ENCODE data around the gene FLNA. TPM values are rescaled to one million over a fixed set of nuclear protein-coding genes. Genes with fewer than 3 reads are reported as not detected.

The FLNA gene
- total and polyA plus RNA-seq, 10 of the 15 experiments (the other 5 are each of a cell fraction or from before 2014, with no cell fraction given), result 5.1 to 643 (median 171) TPM

- TF ChIP-seq CHD2 (IDR thresholded peaks at IDR 0.05; ENCODE audit: borderline replicate concordance, low read depth, low read length), result peak; percentile 34; the same call in 1 of the 2 replicates
- TF ChIP-seq, protein P1, sequence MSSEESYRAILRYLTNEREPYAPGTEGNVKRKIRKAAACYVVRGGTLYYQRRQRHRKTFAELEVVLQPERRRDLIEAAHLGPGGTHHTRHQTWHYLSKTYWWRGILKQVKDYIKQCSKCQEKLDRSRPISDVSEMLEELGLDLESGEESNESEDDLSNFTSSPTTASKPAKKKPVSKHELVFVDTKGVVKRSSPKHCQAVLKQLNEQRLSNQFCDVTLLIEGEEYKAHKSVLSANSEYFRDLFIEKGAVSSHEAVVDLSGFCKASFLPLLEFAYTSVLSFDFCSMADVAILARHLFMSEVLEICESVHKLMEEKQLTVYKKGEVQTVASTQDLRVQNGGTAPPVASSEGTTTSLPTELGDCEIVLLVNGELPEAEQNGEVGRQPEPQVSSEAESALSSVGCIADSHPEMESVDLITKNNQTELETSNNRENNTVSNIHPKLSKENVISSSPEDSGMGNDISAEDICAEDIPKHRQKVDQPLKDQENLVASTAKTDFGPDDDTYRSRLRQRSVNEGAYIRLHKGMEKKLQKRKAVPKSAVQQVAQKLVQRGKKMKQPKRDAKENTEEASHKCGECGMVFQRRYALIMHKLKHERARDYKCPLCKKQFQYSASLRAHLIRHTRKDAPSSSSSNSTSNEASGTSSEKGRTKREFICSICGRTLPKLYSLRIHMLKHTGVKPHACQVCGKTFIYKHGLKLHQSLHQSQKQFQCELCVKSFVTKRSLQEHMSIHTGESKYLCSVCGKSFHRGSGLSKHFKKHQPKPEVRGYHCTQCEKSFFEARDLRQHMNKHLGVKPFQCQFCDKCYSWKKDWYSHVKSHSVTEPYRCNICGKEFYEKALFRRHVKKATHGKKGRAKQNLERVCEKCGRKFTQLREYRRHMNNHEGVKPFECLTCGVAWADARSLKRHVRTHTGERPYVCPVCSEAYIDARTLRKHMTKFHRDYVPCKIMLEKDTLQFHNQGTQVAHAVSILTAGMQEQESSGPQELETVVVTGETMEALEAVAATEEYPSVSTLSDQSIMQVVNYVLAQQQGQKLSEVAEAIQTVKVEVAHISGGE (CRISPR knock-in tag; IDR thresholded peaks at IDR 0.05), result no peak
- TF ChIP-seq CBFB (IDR thresholded peaks at IDR 0.05; ENCODE audit: low read depth), result no peak
- TF ChIP-seq BMI1 (IDR thresholded peaks at IDR 0.05; ENCODE audit: borderline replicate concordance), result no peak
- no peak for TF ChIP-seq CHD4 (IDR thresholded peaks at IDR 0.05)
- TF ChIP-seq CREB1 (IDR thresholded peaks at IDR 0.05; ENCODE audit: low read depth), result no peak
- TF ChIP-seq RAD51 (IDR thresholded peaks at IDR 0.05), result no peak
- no peak for TF ChIP-seq BHLHE40 (IDR thresholded peaks at IDR 0.05; ENCODE audit: borderline replicate concordance in 1 of 2, low read depth in 2 of 2, low read length in 1 of 2)
- TF ChIP-seq, protein P2, sequence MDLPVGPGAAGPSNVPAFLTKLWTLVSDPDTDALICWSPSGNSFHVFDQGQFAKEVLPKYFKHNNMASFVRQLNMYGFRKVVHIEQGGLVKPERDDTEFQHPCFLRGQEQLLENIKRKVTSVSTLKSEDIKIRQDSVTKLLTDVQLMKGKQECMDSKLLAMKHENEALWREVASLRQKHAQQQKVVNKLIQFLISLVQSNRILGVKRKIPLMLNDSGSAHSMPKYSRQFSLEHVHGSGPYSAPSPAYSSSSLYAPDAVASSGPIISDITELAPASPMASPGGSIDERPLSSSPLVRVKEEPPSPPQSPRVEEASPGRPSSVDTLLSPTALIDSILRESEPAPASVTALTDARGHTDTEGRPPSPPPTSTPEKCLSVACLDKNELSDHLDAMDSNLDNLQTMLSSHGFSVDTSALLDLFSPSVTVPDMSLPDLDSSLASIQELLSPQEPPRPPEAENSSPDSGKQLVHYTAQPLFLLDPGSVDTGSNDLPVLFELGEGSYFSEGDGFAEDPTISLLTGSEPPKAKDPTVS (IDR thresholded peaks at IDR 0.05; ENCODE audit: low read depth, low read length), result no peak
- TF ChIP-seq ZNF207 (IDR thresholded peaks at IDR 0.05; ENCODE audit: borderline replicate concordance), result no peak
- TF ChIP-seq EED (IDR thresholded peaks at IDR 0.05; ENCODE audit: low read depth), result no peak
- no peak for TF ChIP-seq RBBP5 (conservative IDR thresholded peaks at IDR 0.05)
- TF ChIP-seq, protein P3, sequence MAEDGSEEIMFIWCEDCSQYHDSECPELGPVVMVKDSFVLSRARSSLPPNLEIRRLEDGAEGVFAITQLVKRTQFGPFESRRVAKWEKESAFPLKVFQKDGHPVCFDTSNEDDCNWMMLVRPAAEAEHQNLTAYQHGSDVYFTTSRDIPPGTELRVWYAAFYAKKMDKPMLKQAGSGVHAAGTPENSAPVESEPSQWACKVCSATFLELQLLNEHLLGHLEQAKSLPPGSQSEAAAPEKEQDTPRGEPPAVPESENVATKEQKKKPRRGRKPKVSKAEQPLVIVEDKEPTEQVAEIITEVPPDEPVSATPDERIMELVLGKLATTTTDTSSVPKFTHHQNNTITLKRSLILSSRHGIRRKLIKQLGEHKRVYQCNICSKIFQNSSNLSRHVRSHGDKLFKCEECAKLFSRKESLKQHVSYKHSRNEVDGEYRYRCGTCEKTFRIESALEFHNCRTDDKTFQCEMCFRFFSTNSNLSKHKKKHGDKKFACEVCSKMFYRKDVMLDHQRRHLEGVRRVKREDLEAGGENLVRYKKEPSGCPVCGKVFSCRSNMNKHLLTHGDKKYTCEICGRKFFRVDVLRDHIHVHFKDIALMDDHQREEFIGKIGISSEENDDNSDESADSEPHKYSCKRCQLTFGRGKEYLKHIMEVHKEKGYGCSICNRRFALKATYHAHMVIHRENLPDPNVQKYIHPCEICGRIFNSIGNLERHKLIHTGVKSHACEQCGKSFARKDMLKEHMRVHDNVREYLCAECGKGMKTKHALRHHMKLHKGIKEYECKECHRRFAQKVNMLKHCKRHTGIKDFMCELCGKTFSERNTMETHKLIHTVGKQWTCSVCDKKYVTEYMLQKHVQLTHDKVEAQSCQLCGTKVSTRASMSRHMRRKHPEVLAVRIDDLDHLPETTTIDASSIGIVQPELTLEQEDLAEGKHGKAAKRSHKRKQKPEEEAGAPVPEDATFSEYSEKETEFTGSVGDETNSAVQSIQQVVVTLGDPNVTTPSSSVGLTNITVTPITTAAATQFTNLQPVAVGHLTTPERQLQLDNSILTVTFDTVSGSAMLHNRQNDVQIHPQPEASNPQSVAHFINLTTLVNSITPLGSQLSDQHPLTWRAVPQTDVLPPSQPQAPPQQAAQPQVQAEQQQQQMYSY (CRISPR knock-in tag; IDR thresholded peaks at IDR 0.05), result no peak
- TF ChIP-seq TCF7 (IDR thresholded peaks at IDR 0.05; ENCODE audit: borderline replicate concordance), result no peak
- no peak for TF ChIP-seq IRF3 (IDR thresholded peaks at IDR 0.05)
- no peak for TF ChIP-seq IKZF1 (conservative IDR thresholded peaks at IDR 0.05)
- TF ChIP-seq TBL1XR1 (IDR thresholded peaks at IDR 0.05; ENCODE audit: low read depth, low read length), result no peak
- TF ChIP-seq, protein P4, sequence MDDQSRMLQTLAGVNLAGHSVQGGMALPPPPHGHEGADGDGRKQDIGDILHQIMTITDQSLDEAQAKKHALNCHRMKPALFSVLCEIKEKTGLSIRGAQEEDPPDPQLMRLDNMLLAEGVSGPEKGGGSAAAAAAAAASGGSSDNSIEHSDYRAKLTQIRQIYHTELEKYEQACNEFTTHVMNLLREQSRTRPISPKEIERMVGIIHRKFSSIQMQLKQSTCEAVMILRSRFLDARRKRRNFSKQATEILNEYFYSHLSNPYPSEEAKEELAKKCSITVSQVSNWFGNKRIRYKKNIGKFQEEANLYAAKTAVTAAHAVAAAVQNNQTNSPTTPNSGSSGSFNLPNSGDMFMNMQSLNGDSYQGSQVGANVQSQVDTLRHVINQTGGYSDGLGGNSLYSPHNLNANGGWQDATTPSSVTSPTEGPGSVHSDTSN (IDR thresholded peaks at IDR 0.05; ENCODE audit: insufficient replicate concordance, low read depth, low read length), result no peak
- TF ChIP-seq STAT3 (IDR thresholded peaks at IDR 0.05; ENCODE audit: low read depth, low read length), result no peak
- no peak for TF ChIP-seq NFIC (IDR thresholded peaks at IDR 0.05; ENCODE audit: low read depth, low read length)
These were observed 3.2 kb downstream of the FLNA start (continued) for GRCh38 chrX:154371017-154371788.

Measured in GM12878 (cell line).